CMK (cell line): ENCODE data around the gene TRMT10C.
A peak's percentile ranks its signal among the peaks of the same experiment; 100 is the strongest.
"Not testable (repeated sequence)": the region's sequence is repeated elsewhere in the genome, so short reads cannot be mapped to it uniquely, and the experiment has no call there.

Experiments used
- DNase-seq: peaks from one replicate; pipeline ENCODE4 v3.0.0-alpha.2; 2010; ENCODE audit warnings: low read depth

TRMT10C gene

GRCh38 chr3:101548527-101549105, 13.1 kb upstream of the TRMT10C start:
- no peak for DNase-seq

- no peak for DNase-seq
Measured at GRCh38 chr3:101549473-101549872, 12.2 kb upstream of the TRMT10C start.

- not testable (repeated sequence) for DNase-seq
Measured at GRCh38 chr3:101551359-101552081, 10.1 kb upstream of the TRMT10C start.

- not testable (repeated sequence) for DNase-seq
Measured at GRCh38 chr3:101553381-101553780, 8.3 kb upstream of the TRMT10C start.

- DNase-seq = no peak
Measured at GRCh38 chr3:101556064-101556463, 5.6 kb upstream of the TRMT10C start.

GRCh38 chr3:101567528-101568317, 6.1 kb downstream of the TRMT10C start:
- DNase-seq = no peak

- DNase-seq = no peak
Measured at GRCh38 chr3:101571028-101571895, 9.6 kb downstream of the TRMT10C start.

- peak; percentile 89 for DNase-seq
Measured at GRCh38 chr3:101573449-101574387, 12.1 kb downstream of the TRMT10C start, which contains the start of gene PCNP. Gene PCNP (plus strand): TSS chr3:101574180. CDS start chr3:101574216, 36 bp downstream.

GRCh38 chr3:101574388-101575112, 12.9 kb downstream of the TRMT10C start:
- DNase-seq = no peak

GRCh38 chr3:101577286-101577685, 15.6 kb downstream of the TRMT10C start:
- DNase-seq = no peak

GRCh38 chr3:101588616-101589015, 26.9 kb downstream of the TRMT10C start:
- DNase-seq = no peak

- DNase-seq = no peak
Measured at GRCh38 chr3:101591071-101591470, 29.4 kb downstream of the TRMT10C start.

- no peak for DNase-seq
Measured at GRCh38 chr3:101602731-101603130, 41.1 kb downstream of the TRMT10C start.

- no peak for DNase-seq
Measured at GRCh38 chr3:101603184-101603583, 41.5 kb downstream of the TRMT10C start.

- not testable (repeated sequence) for DNase-seq
Measured at GRCh38 chr3:101605398-101605797, 43.7 kb downstream of the TRMT10C start.

- DNase-seq = no peak
Measured at GRCh38 chr3:101611023-101611422, 49.4 kb downstream of the TRMT10C start.

GRCh38 chr3:101613014-101613413, 51.3 kb downstream of the TRMT10C start:
- DNase-seq = not testable (repeated sequence)

- DNase-seq = no peak
Measured at GRCh38 chr3:101615525-101615924, 53.9 kb downstream of the TRMT10C start.
